ENCODE data around the gene TRPM3. TPM values are rescaled to one million over a fixed set of nuclear protein-coding genes. Genes with fewer than 3 reads are reported as not detected.

TRPM3 gene
- polyA plus RNA-seq, 2 of the 4 experiments (the other 2 are of a cell fraction) = not detected

- TF ChIP-seq, protein P1, sequence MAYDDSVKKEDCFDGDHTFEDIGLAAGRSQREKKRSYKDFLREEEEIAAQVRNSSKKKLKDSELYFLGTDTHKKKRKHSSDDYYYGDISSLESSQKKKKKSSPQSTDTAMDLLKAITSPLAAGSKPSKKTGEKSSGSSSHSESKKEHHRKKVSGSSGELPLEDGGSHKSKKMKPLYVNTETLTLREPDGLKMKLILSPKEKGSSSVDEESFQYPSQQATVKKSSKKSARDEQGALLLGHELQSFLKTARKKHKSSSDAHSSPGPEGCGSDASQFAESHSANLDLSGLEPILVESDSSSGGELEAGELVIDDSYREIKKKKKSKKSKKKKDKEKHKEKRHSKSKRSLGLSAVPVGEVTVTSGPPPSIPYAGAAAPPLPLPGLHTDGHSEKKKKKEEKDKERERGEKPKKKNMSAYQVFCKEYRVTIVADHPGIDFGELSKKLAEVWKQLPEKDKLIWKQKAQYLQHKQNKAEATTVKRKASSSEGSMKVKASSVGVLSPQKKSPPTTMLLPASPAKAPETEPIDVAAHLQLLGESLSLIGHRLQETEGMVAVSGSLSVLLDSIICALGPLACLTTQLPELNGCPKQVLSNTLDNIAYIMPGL (CRISPR knock-in tag; IDR thresholded peaks at IDR 0.05; ENCODE audit: borderline replicate concordance) = no peak
- no peak for TF ChIP-seq ATOH8 (CRISPR knock-in tag; IDR thresholded peaks at IDR 0.05; ENCODE audit: low read depth)
- TF ChIP-seq HOXA7 (CRISPR knock-in tag; IDR thresholded peaks at IDR 0.05) = no peak
- no peak for TF ChIP-seq KDM5A (IDR thresholded peaks at IDR 0.05)
- no peak for TF ChIP-seq GATA3 (IDR thresholded peaks at IDR 0.05; ENCODE audit: borderline replicate concordance)
- no peak for TF ChIP-seq EHF (CRISPR knock-in tag; IDR thresholded peaks at IDR 0.05)
- TF ChIP-seq NR3C1 (IDR thresholded peaks at IDR 0.05) = no peak
These were observed 47.9 kb downstream of the TRPM3 start (continued) for GRCh38 chr9:71073494-71073893.

- ChIA-PET CTCF (interaction anchor here (1.3 kb wide), 1 partner anchor 433 kb away, joined by 3 read pairs; no protein-coding TSS in a partner anchor), POLR2A (no interaction called here)
- no peaks in the 10 kb centered on the region for H3K4me1 ChIP-seq
- ATAC-seq (no peak), FAIRE-seq (no peak), DNase-seq (ENCODE audit: low read depth in 1 of 2, low spot score in 1 of 2) (no peak)
- no peak overlapping the region for H3K4me2 ChIP-seq
- 2% methylated on average over 5 of the region's 5 CpGs for WGBS (ENCODE audit: missing lambda C conversion rate)
- TF ChIP-seq RCOR1 (IDR thresholded peaks at IDR 0.05; ENCODE audit: low read depth, low read length) (no peak), NR3C1 (IDR thresholded peaks at IDR 0.05) (no peak), MAFK (IDR thresholded peaks at IDR 0.05; ENCODE audit: partially characterized antibody) (no peak), CBX8 (IDR thresholded peaks at IDR 0.05) (no peak), REST (IDR thresholded peaks at IDR 0.05) (no peak), ZNF302 (CRISPR knock-in tag; IDR thresholded peaks at IDR 0.05) (no peak), RARB (CRISPR knock-in tag; IDR thresholded peaks at IDR 0.05) (no peak), POLR2AphosphoS2 (conservative IDR thresholded peaks at IDR 0.05; ENCODE audit: low read length) (no peak), CBX2 (IDR thresholded peaks at IDR 0.05; ENCODE audit: borderline replicate concordance, low read depth) (no peak), KDM5A (IDR thresholded peaks at IDR 0.05) (no peak)
- H3K27ac ChIP-seq = no peak overlapping the region
- H3K9me3 ChIP-seq = no peaks in the 10 kb centered on the region
- no peak overlapping the region for H3K4me3 ChIP-seq
These were observed 48.8 kb downstream of the TRPM3 start for GRCh38 chr9:71072587-71072986.

GRCh38 chr9:71071633-71072032 is 49.8 kb downstream of the TRPM3 start:
- Histone ChIP-seq H3K9me3 (no peaks in the 10 kb centered on the region), H3K4me2 (no peak overlapping the region), H3K4me1 (no peaks in the 10 kb centered on the region), H3K4me3 (no peak overlapping the region), H3K27ac (no peak overlapping the region)
- ATAC-seq (no peak), FAIRE-seq (no peak), DNase-seq (ENCODE audit: low read depth in 1 of 2, low spot score in 1 of 2) (no peak)
- 79% methylated on average over 1 of the region's 1 CpG for WGBS (ENCODE audit: missing lambda C conversion rate)
- ChIA-PET CTCF (no interaction called here), POLR2A (no interaction called here)
- TF ChIP-seq FOXS1 (CRISPR knock-in tag; IDR thresholded peaks at IDR 0.05) (no peak), CTCF (IDR thresholded peaks at IDR 0.05) (no peak), EHMT2 (IDR thresholded peaks at IDR 0.05; ENCODE audit: low read depth) (no peak), POLR2A (IDR thresholded peaks at IDR 0.05; ENCODE audit: low read length) (no peak), MAX (IDR thresholded peaks at IDR 0.05) (no peak), ZFP36 (IDR thresholded peaks at IDR 0.05; ENCODE audit: borderline replicate concordance, partially characterized antibody) (no peak), JUN (IDR thresholded peaks at IDR 0.05) (no peak), EHF (CRISPR knock-in tag; IDR thresholded peaks at IDR 0.05) (no peak), CBX8 (IDR thresholded peaks at IDR 0.05) (no peak), EP300 (IDR thresholded peaks at IDR 0.05) (no peak), CHD2 (IDR thresholded peaks at IDR 0.05; ENCODE audit: low read length, partially characterized antibody) (no peak), PBX3 (IDR thresholded peaks at IDR 0.05) (no peak)
- TF ChIP-seq, protein P2, sequence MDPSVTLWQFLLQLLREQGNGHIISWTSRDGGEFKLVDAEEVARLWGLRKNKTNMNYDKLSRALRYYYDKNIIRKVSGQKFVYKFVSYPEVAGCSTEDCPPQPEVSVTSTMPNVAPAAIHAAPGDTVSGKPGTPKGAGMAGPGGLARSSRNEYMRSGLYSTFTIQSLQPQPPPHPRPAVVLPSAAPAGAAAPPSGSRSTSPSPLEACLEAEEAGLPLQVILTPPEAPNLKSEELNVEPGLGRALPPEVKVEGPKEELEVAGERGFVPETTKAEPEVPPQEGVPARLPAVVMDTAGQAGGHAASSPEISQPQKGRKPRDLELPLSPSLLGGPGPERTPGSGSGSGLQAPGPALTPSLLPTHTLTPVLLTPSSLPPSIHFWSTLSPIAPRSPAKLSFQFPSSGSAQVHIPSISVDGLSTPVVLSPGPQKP (IDR thresholded peaks at IDR 0.05; ENCODE audit: low read depth, low read length) = no peak
- TF ChIP-seq, protein P3, sequence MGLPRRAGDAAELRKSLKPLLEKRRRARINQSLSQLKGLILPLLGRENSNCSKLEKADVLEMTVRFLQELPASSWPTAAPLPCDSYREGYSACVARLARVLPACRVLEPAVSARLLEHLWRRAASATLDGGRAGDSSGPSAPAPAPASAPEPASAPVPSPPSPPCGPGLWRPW (IDR thresholded peaks at IDR 0.05) = no peak

Measured in A549 (cell line).